Colonic mucosa (tissue), 4 donors: ENCODE measurements around the gene SSR4. TPM values are rescaled to one million over a fixed set of nuclear protein-coding genes. Genes with fewer than 3 reads are reported as not detected.
"Not testable (repeated sequence)": the region's sequence is repeated elsewhere in the genome, so short reads cannot be mapped to it uniquely, and the experiment has no call there.

Experiments
- DNase-seq: peaks from one replicate; pipeline ENCODE4 v3.0.0-alpha.2; 2020
- H3K27ac ChIP-seq: fragments of 200-600 bp; one replicate; pipeline ENCODE4 v1.8.0; 2021
- H3K27me3 ChIP-seq: fragments of 200-600 bp; one replicate; pipeline ENCODE4 v1.8.0; 2021
- H3K36me3 ChIP-seq: fragments of 200-600 bp; one replicate; pipeline ENCODE4 v1.8.0; 2021
- H3K4me1 ChIP-seq: fragments of 200-600 bp; one replicate; pipeline ENCODE4 v1.8.0; 2021; ENCODE audit warnings: mild to moderate bottlenecking
- H3K4me3 ChIP-seq: fragments of 200-600 bp; one replicate; pipeline ENCODE4 v1.8.0; 2021
- H3K9ac ChIP-seq, 2 donors: one replicate each; pipeline ENCODE4 v1.7.0; 2013; ENCODE audit warnings: control low read depth in 2 of 2, low read depth in 2 of 2, low read length in 2 of 2
- H3K9me3 ChIP-seq: fragments of 200-600 bp; one replicate; pipeline ENCODE4 v1.8.0; 2021
- CTCF ChIP-seq: fragments of 200-600 bp; IDR thresholded peaks from one replicate; pipeline ENCODE4 v1.8.0; 2022; ENCODE audit warnings: antibody characterized with exemption, mild to moderate bottlenecking
- intact Hi-C: fragments of 100-400 bp; cut with DNase I; formaldehyde crosslinking; loops from one replicate; pipeline ENCODE4 v1.14.1; 2022
- total RNA-seq, 2 donors: library from RNA; stranded (reverse); fragmentation: NEBNext Ultra II Directional in 1 of 2; extraction: Animal tissue kit (Norgen Biotek cat#: 25700) in 1 of 2; gene quantifications; one replicate each; pipeline ENCODE4 v1.2.1, GENCODE V29; 2021
- donor health status: healthy.
- donor health status: DM: no; HTN: no; CAD: no.
- donor health status: DM: no; HTN: no; CAD: no.

The SSR4 gene
- total RNA-seq, 2 donors from 2014 or later = 253 to 377 TPM

- no peak for TF ChIP-seq CTCF
- intact Hi-C loops = no loop called here
- Histone ChIP-seq H3K9ac (no peak overlapping the region), H3K27me3 (peaks cover 8% of the 10 kb centered on the region), H3K36me3 (no peaks in the 10 kb centered on the region), H3K4me3 (no peak overlapping the region), H3K9me3 (no peaks in the 10 kb centered on the region), H3K4me1 (no peaks in the 10 kb centered on the region), H3K27ac (no peak overlapping the region)
- DNase-seq = no peak
Measured at GRCh38 chrX:153816831-153817690, 22.6 kb downstream of the SSR4 start.

- intact Hi-C loops = not testable (repeated sequence)
Measured at GRCh38 chrX:153818064-153818463, 23.6 kb downstream of the SSR4 start.

DNA sequence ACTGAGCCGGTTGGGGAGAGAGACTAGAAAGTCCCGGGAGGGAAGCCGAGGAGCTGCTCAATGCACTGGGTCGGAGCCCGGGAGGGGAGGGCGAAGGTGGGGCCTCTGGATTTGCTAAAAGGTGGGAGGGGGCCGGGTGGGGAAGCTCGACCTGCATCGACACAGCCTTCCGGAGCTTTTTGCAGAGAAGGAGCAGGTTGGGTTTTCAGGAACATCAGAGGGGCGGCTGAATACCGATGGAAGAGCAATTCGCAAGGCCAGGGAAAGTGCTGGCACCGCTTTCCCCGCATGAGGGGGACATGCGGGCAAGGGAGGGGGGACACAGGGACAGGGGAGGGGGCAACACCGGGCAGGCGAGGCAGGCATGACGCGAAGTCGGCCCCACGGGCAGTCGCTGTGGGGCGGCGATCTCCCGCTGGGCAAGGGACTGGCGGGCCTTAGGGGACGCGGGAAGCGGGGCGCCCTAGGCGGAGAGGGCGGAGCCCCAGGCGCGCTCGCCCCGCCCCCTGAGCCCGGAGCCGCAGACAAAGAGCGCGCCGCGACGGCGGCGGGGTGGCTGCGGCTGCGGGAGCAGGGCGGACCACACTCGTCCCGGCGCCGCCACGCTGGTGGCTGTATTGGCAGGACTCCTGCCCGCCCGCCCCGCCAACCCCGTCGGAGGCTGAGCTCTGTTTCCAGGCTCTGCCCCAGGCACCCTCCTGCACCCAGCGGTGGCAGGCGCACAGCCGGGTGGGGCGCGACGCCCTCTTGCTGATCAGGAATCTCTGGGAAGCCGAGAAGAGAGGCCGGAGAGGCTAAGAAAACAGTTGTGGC is 24.3 kb downstream of the SSR4 start:
- H3K27me3 ChIP-seq = peaks cover 8% of the 10 kb centered on the region
- intact Hi-C loops = no loop called here
- H3K9me3 ChIP-seq = no peaks in the 10 kb centered on the region
- H3K4me3 ChIP-seq = peak overlapping the region; percentile 30
- no peak for TF ChIP-seq CTCF
- H3K4me1 ChIP-seq = no peaks in the 10 kb centered on the region
- no peaks in the 10 kb centered on the region for H3K36me3 ChIP-seq
- H3K9ac ChIP-seq = peak overlapping the region in 1 of 2 donors; percentile 24
- no peak for DNase-seq
- H3K27ac ChIP-seq = no peak overlapping the region

More at GRCh38 chrX:153818064-153818463, 23.6 kb downstream of the SSR4 start:
- H3K9ac ChIP-seq, H3K4me1 ChIP-seq, H3K4me3 ChIP-seq, H3K27ac ChIP-seq, H3K27me3 ChIP-seq, DNase-seq, H3K9me3 ChIP-seq, H3K36me3 ChIP-seq: not testable (repeated sequence)

DNA sequence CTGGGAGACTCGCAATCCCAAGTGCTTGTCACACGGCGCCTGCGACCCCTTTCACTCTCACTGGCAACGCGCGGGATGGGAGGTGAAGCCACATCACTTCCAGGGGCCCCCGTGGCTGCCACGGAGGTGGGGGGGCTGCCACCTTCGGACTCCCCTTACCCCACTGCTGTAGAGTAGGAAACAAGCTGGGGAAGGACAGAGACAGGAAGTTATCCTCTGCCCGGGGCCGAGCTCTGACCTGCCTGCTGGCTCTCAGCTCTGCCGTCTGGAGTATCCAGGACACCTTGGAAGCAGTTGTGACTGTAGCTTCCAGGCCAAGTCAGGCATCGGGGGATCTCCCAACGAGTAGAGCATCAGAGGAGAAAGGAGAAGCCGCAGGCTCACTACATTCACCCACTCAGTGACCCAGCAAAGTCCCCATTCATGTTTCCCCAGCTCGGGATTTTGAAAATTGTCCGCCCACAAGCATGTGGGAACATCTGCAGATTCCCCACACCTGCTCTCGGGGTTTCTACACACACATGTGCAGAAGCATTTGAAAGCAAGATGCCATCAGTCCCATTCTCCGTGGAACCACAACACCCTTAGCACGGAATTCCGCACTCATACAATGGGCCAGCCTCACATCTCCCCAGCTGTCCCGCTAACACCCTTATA is 25.0 kb downstream of the SSR4 start:
- TF ChIP-seq CTCF = no peak
- H3K4me1 ChIP-seq = no peaks in the 10 kb centered on the region
- no peak overlapping the region for H3K27ac ChIP-seq
- H3K27me3 ChIP-seq = peaks cover 8% of the 10 kb centered on the region
- intact Hi-C loops = no loop called here
- peak overlapping the region; percentile 30 for H3K4me3 ChIP-seq
- H3K9me3 ChIP-seq = no peaks in the 10 kb centered on the region
- H3K9ac ChIP-seq = peak overlapping the region in 1 of 2 donors; percentile 24
- no peaks in the 10 kb centered on the region for H3K36me3 ChIP-seq
- DNase-seq = no peak

GRCh38 chrX:153820601-153821000 is 26.1 kb downstream of the SSR4 start:
- no peak overlapping the region for H3K27ac ChIP-seq
- H3K4me3 ChIP-seq = no peak overlapping the region
- DNase-seq = no peak
- H3K9ac ChIP-seq = no peak overlapping the region
- no peaks in the 10 kb centered on the region for H3K9me3 ChIP-seq
- TF ChIP-seq CTCF = no peak
- no peaks in the 10 kb centered on the region for H3K36me3 ChIP-seq
- intact Hi-C loops = no loop called here
- H3K4me1 ChIP-seq = no peaks in the 10 kb centered on the region
- peaks cover 8% of the 10 kb centered on the region for H3K27me3 ChIP-seq
